Measurements from ENCODE around the gene ATP6V1B1.

DNA sequence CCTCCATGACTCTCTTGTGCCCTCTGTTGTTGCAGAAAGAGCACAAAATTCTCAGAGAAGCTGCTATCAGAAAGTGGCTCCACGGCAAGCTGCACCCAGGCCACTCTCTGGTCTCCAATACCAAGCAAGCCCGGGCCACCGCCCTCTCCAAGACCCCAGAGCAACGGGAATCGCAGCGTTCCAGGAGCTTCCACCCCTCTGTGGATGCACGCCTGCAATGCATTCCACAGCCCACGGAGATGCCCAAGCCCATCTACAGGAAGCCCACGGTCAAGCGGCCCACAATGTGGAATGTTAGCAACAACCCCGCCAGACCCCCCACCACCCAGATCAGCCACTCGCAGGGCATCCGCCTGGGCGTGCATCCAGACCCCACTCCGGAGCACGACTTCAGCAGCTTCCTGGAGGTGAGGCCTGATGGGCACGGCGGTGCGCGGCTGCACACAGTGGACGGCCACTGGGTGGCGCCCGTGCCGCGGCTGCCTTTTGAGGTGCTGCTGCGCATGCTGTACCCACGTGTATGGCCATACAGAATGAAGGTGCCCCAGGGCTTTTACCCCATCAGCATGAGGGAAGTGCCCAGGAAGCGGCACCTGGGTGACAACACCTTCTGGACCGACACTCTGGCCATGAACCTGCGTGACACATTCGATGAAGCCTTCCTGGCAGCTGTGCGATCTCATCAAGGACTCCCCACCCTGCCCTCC, 49.0 kb downstream of the ATP6V1B1 start:
- TF ChIP-seq, protein P1, sequence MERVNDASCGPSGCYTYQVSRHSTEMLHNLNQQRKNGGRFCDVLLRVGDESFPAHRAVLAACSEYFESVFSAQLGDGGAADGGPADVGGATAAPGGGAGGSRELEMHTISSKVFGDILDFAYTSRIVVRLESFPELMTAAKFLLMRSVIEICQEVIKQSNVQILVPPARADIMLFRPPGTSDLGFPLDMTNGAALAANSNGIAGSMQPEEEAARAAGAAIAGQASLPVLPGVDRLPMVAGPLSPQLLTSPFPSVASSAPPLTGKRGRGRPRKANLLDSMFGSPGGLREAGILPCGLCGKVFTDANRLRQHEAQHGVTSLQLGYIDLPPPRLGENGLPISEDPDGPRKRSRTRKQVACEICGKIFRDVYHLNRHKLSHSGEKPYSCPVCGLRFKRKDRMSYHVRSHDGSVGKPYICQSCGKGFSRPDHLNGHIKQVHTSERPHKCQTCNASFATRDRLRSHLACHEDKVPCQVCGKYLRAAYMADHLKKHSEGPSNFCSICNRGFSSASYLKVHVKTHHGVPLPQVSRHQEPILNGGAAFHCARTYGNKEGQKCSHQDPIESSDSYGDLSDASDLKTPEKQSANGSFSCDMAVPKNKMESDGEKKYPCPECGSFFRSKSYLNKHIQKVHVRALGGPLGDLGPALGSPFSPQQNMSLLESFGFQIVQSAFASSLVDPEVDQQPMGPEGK (CRISPR knock-in tag; IDR thresholded peaks at IDR 0.05; ENCODE audit: borderline replicate concordance) = no peak
- TF ChIP-seq SNAI2 (CRISPR knock-in tag; IDR thresholded peaks at IDR 0.05) = no peak
- no peak for TF ChIP-seq ARNTL (CRISPR knock-in tag; IDR thresholded peaks at IDR 0.05; ENCODE audit: borderline replicate concordance, low read depth)
- no peak for TF ChIP-seq CSRNP3 (CRISPR knock-in tag; IDR thresholded peaks at IDR 0.05)
- no peak for TF ChIP-seq ZNF70 (CRISPR knock-in tag; IDR thresholded peaks at IDR 0.05)
- TF ChIP-seq, protein P2, sequence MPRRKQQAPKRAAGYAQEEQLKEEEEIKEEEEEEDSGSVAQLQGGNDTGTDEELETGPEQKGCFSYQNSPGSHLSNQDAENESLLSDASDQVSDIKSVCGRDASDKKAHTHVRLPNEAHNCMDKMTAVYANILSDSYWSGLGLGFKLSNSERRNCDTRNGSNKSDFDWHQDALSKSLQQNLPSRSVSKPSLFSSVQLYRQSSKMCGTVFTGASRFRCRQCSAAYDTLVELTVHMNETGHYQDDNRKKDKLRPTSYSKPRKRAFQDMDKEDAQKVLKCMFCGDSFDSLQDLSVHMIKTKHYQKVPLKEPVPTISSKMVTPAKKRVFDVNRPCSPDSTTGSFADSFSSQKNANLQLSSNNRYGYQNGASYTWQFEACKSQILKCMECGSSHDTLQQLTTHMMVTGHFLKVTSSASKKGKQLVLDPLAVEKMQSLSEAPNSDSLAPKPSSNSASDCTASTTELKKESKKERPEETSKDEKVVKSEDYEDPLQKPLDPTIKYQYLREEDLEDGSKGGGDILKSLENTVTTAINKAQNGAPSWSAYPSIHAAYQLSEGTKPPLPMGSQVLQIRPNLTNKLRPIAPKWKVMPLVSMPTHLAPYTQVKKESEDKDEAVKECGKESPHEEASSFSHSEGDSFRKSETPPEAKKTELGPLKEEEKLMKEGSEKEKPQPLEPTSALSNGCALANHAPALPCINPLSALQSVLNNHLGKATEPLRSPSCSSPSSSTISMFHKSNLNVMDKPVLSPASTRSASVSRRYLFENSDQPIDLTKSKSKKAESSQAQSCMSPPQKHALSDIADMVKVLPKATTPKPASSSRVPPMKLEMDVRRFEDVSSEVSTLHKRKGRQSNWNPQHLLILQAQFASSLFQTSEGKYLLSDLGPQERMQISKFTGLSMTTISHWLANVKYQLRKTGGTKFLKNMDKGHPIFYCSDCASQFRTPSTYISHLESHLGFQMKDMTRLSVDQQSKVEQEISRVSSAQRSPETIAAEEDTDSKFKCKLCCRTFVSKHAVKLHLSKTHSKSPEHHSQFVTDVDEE (CRISPR knock-in tag; IDR thresholded peaks at IDR 0.05) = no peak
